MCF 10A (cell line): Measurements from ENCODE around the gene TEAD1. TPM values are rescaled to one million over a fixed set of nuclear protein-coding genes. Genes with fewer than 3 reads are reported as not detected.

Source experiments
- BruUV-seq: library from RNA; stranded (reverse); fragments of 400-500 nt; replicated peaks from 2 replicates; lab custom pipeline; 2021; lab: Mats Ljungman, UMichigan
- CTCF ChIA-PET: fragments of 300-600 bp; sonication (Branson Sonifier 250); formaldehyde crosslinking; extraction: SDS; loops from one replicate; lab custom pipeline; 2021; ENCODE audit warnings: antibody characterized with exemption, inconsistent platforms; lab: Yijun Ruan, JAX
- POLR2A ChIA-PET: fragments of 300-600, 350-650 bp; sonication (Branson Sonifier 250); formaldehyde crosslinking; extraction: SDS; loops from one replicate; lab custom pipeline; 2020; ENCODE audit warnings: antibody characterized with exemption, inconsistent platforms; lab: Yijun Ruan, JAX
- DNase-seq: peaks from one replicate; pipeline ENCODE4 v3.0.0-alpha.2; 2018; ENCODE audit not compliant: unreplicated experiment
- H3K27ac Mint-ChIP-seq: one replicate; pipeline ENCODE4 v1.8.0; 2022; ENCODE audit warnings: mild to moderate bottlenecking, low read depth, mixed read lengths; ENCODE audit not compliant: unreplicated experiment
- H3K27me3 Mint-ChIP-seq: one replicate; pipeline ENCODE4 v1.8.0; 2022; ENCODE audit warnings: mixed read lengths; ENCODE audit not compliant: insufficient read depth, unreplicated experiment
- H3K36me3 Mint-ChIP-seq: one replicate; pipeline ENCODE4 v1.8.0; 2022; ENCODE audit warnings: mild to moderate bottlenecking, moderate library complexity, mixed read lengths; ENCODE audit not compliant: insufficient read depth, unreplicated experiment
- H3K4me1 Mint-ChIP-seq: one replicate; pipeline ENCODE4 v1.8.0; 2022; ENCODE audit warnings: mixed read lengths; ENCODE audit not compliant: insufficient read depth, unreplicated experiment
- H3K4me3 Mint-ChIP-seq: one replicate; pipeline ENCODE4 v1.8.0; 2022; ENCODE audit warnings: mild to moderate bottlenecking, moderate library complexity, mixed read lengths; ENCODE audit not compliant: unreplicated experiment
- H3K9me3 Mint-ChIP-seq: one replicate; pipeline ENCODE4 v1.8.0; 2022; ENCODE audit warnings: mixed read lengths; ENCODE audit not compliant: unreplicated experiment
- intact Hi-C: fragments of 100-400 bp; cut with micrococcal nuclease; formaldehyde crosslinking; loops from 2 replicates; pipeline ENCODE4 v1.14.1; 2022
- total RNA-seq: library from RNA; stranded (reverse); gene quantifications from 2 replicates; pipeline ENCODE4 v1.2.3, GENCODE V29; 2022
- TF ChIP-seq, protein P1 (sequence below): fragments of 200-600 bp; IDR thresholded peaks from one replicate; pipeline ENCODE4 v1.8.0; 2022; ENCODE audit warnings: antibody characterized with exemption, mild to moderate bottlenecking; ENCODE audit not compliant: unreplicated experiment

TEAD1 gene
- total RNA-seq, 1 experiment from 2014 or later = 123 TPM

DNA sequence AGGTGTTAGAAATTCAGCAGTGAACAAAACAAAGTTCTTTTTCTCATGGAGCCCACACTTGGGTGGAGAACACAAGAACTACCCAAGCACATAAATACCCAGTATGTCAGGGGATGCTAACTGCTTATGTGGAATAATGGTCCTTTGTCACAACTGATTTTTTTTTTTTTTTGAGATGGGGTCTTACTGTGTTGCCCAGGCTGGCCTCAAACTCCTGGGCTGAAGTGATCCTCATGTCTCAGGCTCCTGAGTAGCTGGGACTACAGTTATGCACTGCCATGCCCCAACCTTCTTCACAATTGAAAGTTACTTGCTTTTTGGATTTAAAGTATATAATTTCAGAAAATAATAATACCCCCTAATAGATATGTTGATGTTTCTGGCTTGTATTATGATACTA, 212.3 kb downstream of the TEAD1 start:
- no peak overlapping the region for H3K4me3 Mint-ChIP-seq
- no peaks in the 10 kb centered on the region for H3K27me3 Mint-ChIP-seq
- peaks cover 62% of the 10 kb centered on the region for H3K36me3 Mint-ChIP-seq
- BruUV-seq = no TSS peak
- H3K9me3 Mint-ChIP-seq = no peaks in the 10 kb centered on the region
- peaks cover 12% of the 10 kb centered on the region for H3K4me1 Mint-ChIP-seq
- TF ChIP-seq, protein P1, sequence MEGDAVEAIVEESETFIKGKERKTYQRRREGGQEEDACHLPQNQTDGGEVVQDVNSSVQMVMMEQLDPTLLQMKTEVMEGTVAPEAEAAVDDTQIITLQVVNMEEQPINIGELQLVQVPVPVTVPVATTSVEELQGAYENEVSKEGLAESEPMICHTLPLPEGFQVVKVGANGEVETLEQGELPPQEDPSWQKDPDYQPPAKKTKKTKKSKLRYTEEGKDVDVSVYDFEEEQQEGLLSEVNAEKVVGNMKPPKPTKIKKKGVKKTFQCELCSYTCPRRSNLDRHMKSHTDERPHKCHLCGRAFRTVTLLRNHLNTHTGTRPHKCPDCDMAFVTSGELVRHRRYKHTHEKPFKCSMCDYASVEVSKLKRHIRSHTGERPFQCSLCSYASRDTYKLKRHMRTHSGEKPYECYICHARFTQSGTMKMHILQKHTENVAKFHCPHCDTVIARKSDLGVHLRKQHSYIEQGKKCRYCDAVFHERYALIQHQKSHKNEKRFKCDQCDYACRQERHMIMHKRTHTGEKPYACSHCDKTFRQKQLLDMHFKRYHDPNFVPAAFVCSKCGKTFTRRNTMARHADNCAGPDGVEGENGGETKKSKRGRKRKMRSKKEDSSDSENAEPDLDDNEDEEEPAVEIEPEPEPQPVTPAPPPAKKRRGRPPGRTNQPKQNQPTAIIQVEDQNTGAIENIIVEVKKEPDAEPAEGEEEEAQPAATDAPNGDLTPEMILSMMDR = no peak
- intact Hi-C loops = no loop called here
- peak overlapping the region; percentile 33 for H3K27ac Mint-ChIP-seq
- ChIA-PET POLR2A (interaction anchor here (1.5 kb wide), 1 partner anchor 9 kb away, joined by 4 read pairs; no protein-coding TSS in a partner anchor), CTCF (interaction anchor here (2.3 kb wide), 1 partner anchor 555 kb away, joined by 12 read pairs; no protein-coding TSS in a partner anchor)
- DNase-seq = no peak

DNA sequence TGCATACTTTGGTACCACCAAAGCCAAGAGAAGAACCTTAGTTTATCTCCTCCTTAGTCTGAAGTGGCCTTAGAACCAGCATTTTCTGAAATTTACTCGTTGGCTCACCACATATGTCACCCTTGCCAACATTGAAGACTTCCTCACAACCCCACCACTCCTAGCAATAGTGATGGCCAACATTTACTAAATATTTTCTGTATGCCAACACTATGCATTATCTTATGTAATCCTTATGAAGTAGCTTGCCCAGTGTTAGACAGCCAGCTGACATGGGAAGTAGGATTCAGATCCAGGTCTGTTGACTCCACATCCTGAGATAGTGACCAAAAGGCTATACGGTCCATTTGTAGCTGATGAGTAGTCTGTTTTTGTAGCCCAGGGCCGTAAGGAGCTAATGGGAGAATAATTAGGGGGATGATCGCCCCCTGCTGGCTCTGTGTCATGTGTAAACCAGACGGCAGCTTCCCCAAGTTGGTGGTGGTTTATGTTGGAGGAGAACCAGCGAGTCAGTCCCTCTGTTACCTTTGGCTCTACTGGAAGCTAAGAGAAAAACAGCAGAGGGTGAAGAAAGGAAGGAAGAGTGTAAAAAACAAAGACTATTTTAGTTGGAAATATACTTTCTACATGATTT, 214.4 kb downstream of the TEAD1 start:
- POLR2A ChIA-PET = interaction anchor here (0.6 to 2.9 kb wide), 14 partner anchors 11 to 451 kb away, joined by 3 to 18 read pairs (median 3); no protein-coding TSS in a partner anchor
- TF ChIP-seq, protein P1 = peak; percentile 55

DNA sequence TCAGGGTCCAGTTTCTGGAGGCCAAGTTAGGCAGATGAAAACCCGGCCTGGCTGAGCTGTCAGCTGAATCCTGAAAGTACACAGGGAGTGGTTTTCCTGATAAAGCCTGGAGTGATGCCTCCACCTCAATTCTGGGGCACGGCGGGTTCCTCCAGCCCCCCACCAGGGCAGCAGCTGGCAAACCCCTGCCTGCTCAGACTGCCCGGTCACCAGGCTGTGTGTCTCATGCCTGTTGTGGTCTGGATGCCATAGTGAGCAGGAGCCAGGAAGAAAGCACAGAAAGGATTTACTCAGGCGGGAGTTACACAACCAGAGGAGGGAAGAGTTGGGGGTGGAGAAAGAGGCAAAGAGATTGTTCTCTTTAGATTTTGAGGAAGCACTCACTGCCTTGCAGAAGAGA, 215.0 kb downstream of the TEAD1 start:
- peaks cover 59% of the 10 kb centered on the region for H3K36me3 Mint-ChIP-seq
- H3K9me3 Mint-ChIP-seq = no peaks in the 10 kb centered on the region
- peak; percentile 49 for DNase-seq
- H3K27me3 Mint-ChIP-seq = no peaks in the 10 kb centered on the region
- peaks cover 19% of the 10 kb centered on the region for H3K4me1 Mint-ChIP-seq
- TF ChIP-seq, protein P1 = no peak
- intact Hi-C loops = loop anchor here (2.0 kb wide), 1 partner anchor 290 kb away; no protein-coding TSS in a partner anchor
- H3K4me3 Mint-ChIP-seq = no peak overlapping the region
- ChIA-PET CTCF (interaction anchor here (0.6 to 3.3 kb wide), 32 partner anchors 9 to 600 kb away, joined by 3 to 44 read pairs (median 5); no protein-coding TSS in a partner anchor), POLR2A (interaction anchor here (0.6 to 2.9 kb wide), 11 partner anchors 10 to 451 kb away, joined by 3 to 18 read pairs (median 3); no protein-coding TSS in a partner anchor)
- peak overlapping the region; percentile 84 for H3K27ac Mint-ChIP-seq
- no TSS peak for BruUV-seq

More for the DNA sequence above, 214.4 kb downstream of the TEAD1 start:
- Mint-ChIP-seq H3K27ac (peak overlapping the region; percentile 84), H3K4me3 (no peak overlapping the region), H3K4me1 (peaks cover 17% of the 10 kb centered on the region), H3K9me3 (no peaks in the 10 kb centered on the region), H3K36me3 (peaks cover 59% of the 10 kb centered on the region), H3K27me3 (no peaks in the 10 kb centered on the region)
- intact Hi-C loops = loop anchor here (1.0 to 2.0 kb wide), 3 partner anchors 75 to 290 kb away; partner anchors contain the start of gene TEAD1
- peak; percentile 85 for DNase-seq
- CTCF ChIA-PET = interaction anchor here (0.6 to 3.3 kb wide), 41 partner anchors 8 to 614 kb away, joined by 3 to 44 read pairs (median 4); no protein-coding TSS in a partner anchor
- no TSS peak for BruUV-seq

DNA sequence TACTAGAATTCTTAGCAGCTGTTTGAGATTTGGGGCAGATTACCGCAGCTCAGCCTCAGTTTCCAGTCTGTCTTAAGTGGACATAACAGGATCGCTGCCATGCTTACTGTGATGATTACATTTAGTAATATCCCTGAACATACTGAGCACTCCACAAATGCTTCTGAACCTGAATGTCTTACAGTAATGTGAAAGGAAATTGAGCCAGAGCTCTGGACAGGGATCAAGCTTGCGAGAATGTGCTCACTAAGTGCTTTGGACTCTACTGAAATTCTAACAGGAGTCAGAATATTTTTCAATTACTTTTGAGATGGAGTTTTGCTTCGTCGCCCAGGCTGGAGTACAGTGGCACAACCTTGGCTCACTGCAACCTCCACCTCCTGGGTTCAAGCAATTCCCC, 216.3 kb downstream of the TEAD1 start:
- Mint-ChIP-seq H3K4me1 (peaks cover 19% of the 10 kb centered on the region), H3K27ac (peak overlapping the region; percentile 7), H3K4me3 (no peak overlapping the region), H3K36me3 (peaks cover 54% of the 10 kb centered on the region), H3K27me3 (no peaks in the 10 kb centered on the region), H3K9me3 (no peaks in the 10 kb centered on the region)
- DNase-seq = no peak
- ChIA-PET POLR2A (interaction anchor here (0.6 to 2.9 kb wide), 3 partner anchors 213 to 593 kb away, joined by 3 to 18 read pairs (median 3); no protein-coding TSS in a partner anchor), CTCF (interaction anchor here (0.7 to 3.3 kb wide), 8 partner anchors 13 to 601 kb away, joined by 3 to 44 read pairs (median 4); no protein-coding TSS in a partner anchor)
- no TSS peak for BruUV-seq
- intact Hi-C loops = no loop called here
- TF ChIP-seq, protein P1 = no peak
